ENCODE data around the gene CAMSAP1.
"Not testable (repeated sequence)": the region's sequence is repeated elsewhere in the genome, so short reads cannot be mapped to it uniquely, and the experiment has no call there.

Gene CAMSAP1, protein sequence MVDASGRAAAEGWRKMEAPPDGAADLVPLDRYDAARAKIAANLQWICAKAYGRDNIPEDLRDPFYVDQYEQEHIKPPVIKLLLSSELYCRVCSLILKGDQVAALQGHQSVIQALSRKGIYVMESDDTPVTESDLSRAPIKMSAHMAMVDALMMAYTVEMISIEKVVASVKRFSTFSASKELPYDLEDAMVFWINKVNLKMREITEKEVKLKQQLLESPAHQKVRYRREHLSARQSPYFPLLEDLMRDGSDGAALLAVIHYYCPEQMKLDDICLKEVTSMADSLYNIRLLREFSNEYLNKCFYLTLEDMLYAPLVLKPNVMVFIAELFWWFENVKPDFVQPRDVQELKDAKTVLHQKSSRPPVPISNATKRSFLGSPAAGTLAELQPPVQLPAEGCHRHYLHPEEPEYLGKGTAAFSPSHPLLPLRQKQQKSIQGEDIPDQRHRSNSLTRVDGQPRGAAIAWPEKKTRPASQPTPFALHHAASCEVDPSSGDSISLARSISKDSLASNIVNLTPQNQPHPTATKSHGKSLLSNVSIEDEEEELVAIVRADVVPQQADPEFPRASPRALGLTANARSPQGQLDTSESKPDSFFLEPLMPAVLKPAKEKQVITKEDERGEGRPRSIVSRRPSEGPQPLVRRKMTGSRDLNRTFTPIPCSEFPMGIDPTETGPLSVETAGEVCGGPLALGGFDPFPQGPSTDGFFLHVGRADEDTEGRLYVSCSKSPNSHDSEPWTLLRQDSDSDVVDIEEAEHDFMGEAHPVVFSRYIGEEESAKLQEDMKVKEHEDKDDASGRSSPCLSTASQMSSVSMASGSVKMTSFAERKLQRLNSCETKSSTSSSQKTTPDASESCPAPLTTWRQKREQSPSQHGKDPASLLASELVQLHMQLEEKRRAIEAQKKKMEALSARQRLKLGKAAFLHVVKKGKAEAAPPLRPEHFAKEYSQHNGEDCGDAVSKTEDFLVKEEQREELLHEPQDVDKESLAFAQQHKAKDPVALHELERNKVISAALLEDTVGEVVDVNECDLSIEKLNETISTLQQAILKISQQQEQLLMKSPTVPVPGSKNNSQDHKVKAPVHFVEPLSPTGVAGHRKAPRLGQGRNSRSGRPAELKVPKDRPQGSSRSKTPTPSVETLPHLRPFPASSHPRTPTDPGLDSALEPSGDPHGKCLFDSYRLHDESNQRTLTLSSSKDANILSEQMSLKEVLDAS (N-terminal part only)

DNA sequence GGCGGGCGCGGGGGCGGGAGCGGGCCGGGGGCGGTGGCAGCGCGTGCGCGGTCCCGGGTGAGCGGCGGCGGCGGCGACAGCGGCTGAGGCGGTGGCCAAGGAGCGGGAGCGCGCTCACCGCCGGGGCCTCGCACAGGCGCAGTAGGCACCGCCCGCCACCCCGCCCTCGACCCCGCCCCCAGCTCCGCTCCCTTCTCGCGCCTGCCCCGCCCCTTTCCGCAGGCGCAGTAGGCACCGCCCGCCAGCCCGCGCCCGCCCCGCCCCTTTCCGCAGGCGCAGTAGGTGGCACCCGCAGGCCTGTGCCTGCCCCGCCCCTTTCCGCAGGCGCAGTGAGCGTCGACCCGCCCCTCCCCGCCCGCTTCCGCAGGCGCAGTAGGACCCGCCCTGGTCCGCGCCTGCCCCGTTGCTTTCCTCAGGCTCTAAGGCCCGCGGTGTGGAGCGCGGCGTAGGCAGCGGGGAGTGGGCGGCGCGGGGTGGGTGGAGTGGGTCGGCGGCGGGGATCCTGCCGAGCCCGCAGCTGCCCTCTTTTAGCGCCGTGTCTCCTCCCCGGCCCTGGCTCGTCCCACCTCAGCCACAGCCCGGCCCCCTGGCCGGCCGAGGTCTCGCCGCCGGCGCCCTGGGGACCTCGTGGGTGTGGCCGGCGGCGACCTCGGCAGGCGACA lies at the start of gene CAMSAP1:
TSS of gene CAMSAP1 (minus strand) at position 116 of the 662 bp plus-strand sequence. CDS start 387 bp downstream, outside the sequence.
- peak; percentile 94 for DNase-seq

DNA sequence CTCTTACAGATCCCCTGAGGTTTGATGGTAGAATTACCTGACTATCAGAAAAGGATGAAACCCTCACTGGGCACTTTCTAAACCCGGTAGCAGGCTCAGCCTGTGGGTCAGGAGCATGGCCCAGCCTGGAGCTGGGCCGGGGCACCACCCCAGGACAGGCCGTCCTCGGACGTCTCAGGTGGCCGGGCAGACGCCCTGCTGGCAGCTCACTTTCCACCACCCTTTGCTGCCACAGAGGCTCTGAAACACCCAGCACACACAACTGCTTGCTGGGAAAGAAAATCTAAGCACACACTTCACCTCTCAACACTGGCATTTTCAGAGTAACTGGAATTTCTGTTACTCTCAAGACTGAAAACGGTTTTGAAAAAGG lies 49.4 kb upstream of the CAMSAP1 start:
- no peak for DNase-seq

DNA sequence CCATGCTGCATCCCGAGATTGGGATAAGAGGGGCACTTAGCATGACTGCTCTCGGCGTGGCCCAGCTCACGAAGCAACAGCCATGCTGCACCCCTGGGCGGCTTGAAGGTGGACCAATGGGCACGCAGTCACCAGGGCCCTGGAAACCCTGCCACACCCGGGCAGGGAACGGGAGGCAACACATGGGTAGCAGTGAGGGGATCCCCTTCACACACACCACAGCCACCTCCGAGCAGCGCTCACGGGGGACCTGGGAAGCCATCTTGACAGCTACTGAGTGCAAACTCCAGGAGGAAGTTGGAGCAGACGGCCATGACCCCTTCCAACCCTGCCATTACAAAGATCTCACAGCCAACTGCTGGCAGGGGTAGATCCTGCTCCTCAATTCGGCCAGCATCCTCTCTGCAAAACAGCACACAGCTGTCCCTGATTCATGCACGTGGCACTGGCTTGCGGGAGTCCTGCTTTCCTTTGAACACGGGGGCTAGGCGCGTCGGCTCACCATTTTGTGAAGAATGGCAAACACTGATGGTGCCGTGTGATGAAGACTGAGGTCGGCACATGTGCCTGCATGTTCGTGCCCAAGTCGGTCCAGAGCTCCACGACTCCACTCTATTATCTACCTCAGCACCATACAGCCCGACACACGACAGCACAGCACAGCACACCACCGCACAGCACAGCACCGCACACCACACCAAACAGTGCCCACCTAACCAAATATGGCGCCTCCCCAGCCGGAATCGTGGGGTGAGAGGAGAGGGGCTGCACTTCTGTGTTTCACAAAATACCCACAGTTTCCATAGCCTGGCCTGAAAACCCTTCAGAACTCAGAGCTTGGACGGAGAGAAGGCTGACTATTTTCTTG lies 48.8 kb upstream of the CAMSAP1 start:
- DNase-seq = no peak

DNA sequence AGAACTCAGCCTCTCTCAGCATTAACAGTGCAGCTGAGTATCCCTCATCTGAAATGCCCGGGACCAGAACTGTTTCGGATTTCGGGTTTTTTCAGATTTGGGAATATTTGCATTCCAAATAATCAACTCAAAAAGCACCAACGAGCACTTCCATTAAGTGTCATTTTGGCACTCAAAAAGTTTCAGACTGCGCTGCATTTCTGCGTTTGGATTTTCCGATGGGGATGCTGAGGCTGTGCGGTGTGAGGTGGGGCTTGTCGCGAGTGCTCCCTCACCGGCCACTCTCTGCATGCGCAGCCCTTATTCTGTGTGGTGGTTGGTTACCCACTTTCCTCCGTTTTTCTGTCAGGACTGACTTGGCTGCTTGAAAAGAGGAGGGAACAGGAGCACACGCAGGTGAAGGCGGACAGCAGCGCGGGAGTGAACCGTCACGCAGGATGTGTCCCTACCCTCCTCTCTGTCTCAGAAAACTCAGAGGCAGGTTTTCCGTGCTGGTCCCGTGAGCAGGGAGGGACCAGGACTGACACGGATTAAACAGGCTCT lies 45.4 kb upstream of the CAMSAP1 start:
- DNase-seq = no peak

GRCh38 chr9:135951889-135952663 lies 44.7 kb upstream of the CAMSAP1 start:
- DNase-seq = peak; percentile 75

GRCh38 chr9:135951310-135951709 lies 44.0 kb upstream of the CAMSAP1 start:
- DNase-seq = not testable (repeated sequence)

GRCh38 chr9:135950841-135951240 lies 43.5 kb upstream of the CAMSAP1 start:
- DNase-seq = not testable (repeated sequence)

GRCh38 chr9:135950135-135950682 lies 42.9 kb upstream of the CAMSAP1 start:
- no peak for DNase-seq

DNA sequence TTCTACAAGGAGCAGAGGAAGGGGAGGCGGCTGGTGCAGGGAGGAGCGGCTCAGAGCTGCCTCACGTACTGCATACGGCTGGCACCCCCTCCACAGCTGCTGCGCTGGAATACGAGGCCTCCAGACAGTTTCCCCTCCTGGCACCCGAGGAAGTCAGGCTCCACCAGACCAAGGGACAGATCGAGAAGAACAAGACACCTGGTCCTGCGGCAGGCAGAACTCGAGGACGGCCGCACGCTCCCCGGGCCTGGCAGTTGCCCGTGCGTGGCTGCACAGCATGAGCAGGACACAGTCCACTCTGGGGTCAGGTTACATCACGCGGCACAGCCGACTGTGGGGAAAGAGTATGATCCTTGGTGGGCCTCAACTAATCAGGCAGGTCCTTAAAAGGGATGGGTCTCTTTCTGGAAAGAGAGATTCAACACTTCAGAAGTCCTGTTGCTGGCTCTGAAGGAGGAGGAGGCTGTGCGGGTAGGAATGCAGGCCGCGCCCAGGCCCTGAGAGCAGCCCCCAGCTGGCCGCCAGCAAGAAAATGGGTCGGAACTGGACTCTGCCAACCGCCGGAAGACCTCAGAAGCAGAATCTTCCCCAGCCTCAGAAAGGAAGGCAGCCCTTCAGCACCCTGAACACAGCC lies 42.3 kb upstream of the CAMSAP1 start:
- no peak for DNase-seq

- no peak for DNase-seq
These were observed 41.6 kb upstream of the CAMSAP1 start for GRCh38 chr9:135948968-135949367.

- DNase-seq = no peak
These were observed 41.1 kb upstream of the CAMSAP1 start for GRCh38 chr9:135948446-135948845.

DNA sequence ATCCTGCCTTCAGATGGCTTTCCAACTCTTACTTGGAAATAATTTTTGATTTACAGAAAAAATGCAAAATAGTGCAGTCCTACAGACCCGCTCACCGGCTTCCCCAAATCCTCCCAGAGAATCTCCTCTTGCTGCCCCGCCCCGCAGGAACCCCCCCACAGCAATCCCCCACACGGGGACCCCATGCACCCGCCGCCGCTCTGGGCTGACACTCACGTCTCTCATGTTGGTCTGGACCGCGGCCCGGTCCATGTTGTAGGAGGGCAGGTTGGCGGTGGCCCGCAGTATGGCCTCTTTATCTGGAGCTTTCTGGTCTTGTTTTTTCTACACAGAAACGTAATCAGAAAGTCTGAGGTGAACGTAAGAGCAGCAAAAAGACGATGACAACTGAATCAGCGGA lies 40.2 kb upstream of the CAMSAP1 start:
- no peak for DNase-seq

- DNase-seq = not testable (repeated sequence)
These were observed 39.8 kb upstream of the CAMSAP1 start for GRCh38 chr9:135947105-135947504.

DNA sequence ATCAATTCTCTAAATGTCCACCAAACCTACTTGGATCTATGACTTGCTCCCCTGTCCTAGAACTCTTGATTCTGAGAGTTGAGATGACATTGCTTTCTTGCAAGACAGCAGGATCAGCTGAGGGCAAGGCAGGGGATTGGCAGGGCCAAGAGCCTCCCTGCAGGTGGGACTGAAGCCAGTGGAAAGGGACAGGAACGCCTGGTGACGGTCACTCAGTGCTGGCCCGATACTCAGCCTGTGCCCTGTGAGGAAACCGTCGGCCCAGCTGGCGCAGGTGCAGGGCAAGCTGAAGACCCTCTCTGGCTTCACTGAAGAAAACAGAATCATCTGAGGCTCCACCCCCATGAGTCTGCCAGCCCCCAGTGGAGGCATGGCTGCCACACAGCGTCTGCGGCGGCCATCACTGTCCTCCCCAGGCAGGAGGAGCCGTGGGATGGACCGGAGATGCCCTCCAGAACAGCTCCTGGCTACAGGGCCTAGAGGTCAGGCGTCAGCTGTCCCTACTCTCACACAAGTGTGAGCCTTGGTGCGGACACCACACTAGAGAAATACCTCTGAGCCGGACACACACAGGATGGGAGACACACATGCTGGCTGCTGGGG lies 39.1 kb upstream of the CAMSAP1 start:
- no peak for DNase-seq

- peak; percentile 84 for DNase-seq
These were observed 38.6 kb upstream of the CAMSAP1 start for GRCh38 chr9:135945969-135946368.

GRCh38 chr9:135944444-135945252 lies 37.3 kb upstream of the CAMSAP1 start:
- no peak for DNase-seq

GRCh38 chr9:135943604-135944003 lies 36.3 kb upstream of the CAMSAP1 start:
- DNase-seq = not testable (repeated sequence)

GRCh38 chr9:135941288-135941995 lies 34.1 kb upstream of the CAMSAP1 start:
- DNase-seq = no peak
